ENCODE measurements around the gene CFAP119. TPM values are rescaled to one million over a fixed set of nuclear protein-coding genes. Genes with fewer than 3 reads are reported as not detected.

CFAP119 gene
- polyA plus RNA-seq, 1 of the 3 experiments (the other 2 are of a cell fraction): 28.4 TPM

GRCh38 chr16:30757316-30757715, 4.5 kb downstream of the CFAP119 start:
- Histone ChIP-seq H3K4me2 (no peak overlapping the region), H3K4me3 (ENCODE audit: low read depth in 2 of 2, low read length in 1 of 2) (no peak overlapping the region), H3F3A (replicated peaks; ENCODE audit: insufficient read depth) (peaks cover 7% of the 10 kb centered on the region), H3K4me1 (ENCODE audit: control insufficient read depth in 1 of 2, insufficient read depth in 2 of 2, low read depth in 1 of 2, low read length in 1 of 2) (peaks cover 7 to 12% of the 10 kb centered on the region in 2 experiments; a peak in 3 of 4 replicates), H2AFZ (ENCODE audit: low read depth) (no peak overlapping the region), H3K36me3 (replicated peaks in 1 of 2; ENCODE audit: control insufficient read depth in 1 of 2, insufficient read depth in 2 of 2, low read length in 1 of 2) (peaks cover 8 to 49% of the 10 kb centered on the region in 2 experiments), H3K27me3 (ENCODE audit: insufficient read depth) (no peaks in the 10 kb centered on the region), H3K9me2 (no peaks in the 10 kb centered on the region), H4K20me1 (ENCODE audit: insufficient read depth) (no peaks in the 10 kb centered on the region), H3K27ac (ENCODE audit: low read depth in 2 of 2, low read length in 1 of 2) (no peak overlapping the region), H3K79me2 (ENCODE audit: insufficient read depth) (peaks cover 16% of the 10 kb centered on the region), H3K9me3 (no peaks in the 10 kb centered on the region), H3K9ac (no peak overlapping the region)
- POLR2A ChIA-PET: interaction anchor here (0.7 kb wide), 1 partner anchor 11 kb away, joined by 3 read pairs; no protein-coding TSS in a partner anchor
- WGBS (ENCODE audit: low lambda C conversion rate): 84% methylated on average over 6 of the region's 7 CpGs
- CTCF ChIA-PET: no interaction called here
- no peak for DNase-seq
- TF ChIP-seq NRF1 (IDR thresholded peaks at IDR 0.05; ENCODE audit: low read depth, low read length) (no peak), IRF3 (IDR thresholded peaks at IDR 0.05; ENCODE audit: low read depth, low read length) (no peak), SIN3A (IDR thresholded peaks at IDR 0.05; ENCODE audit: borderline replicate concordance, low read depth, low read length) (no peak)

GRCh38 chr16:30756781-30757100, 5.1 kb downstream of the CFAP119 start:
- no peaks in the 10 kb centered on the region for H3K9me2 ChIP-seq
- WGBS (ENCODE audit: low lambda C conversion rate): 92% methylated on average over 13 of the region's 13 CpGs
- H3K9me3 ChIP-seq: no peaks in the 10 kb centered on the region
- ChIA-PET POLR2A (interaction anchor here (0.7 kb wide), 1 partner anchor 12 kb away, joined by 3 read pairs; no protein-coding TSS in a partner anchor), CTCF (no interaction called here)
- H3K79me2 ChIP-seq (ENCODE audit: insufficient read depth): peaks cover 13% of the 10 kb centered on the region; the same call in 1 of the 2 replicates
- TF ChIP-seq MXI1 (IDR thresholded peaks at IDR 0.05; ENCODE audit: low read depth, low read length) (no peak), FOXM1 (IDR thresholded peaks at IDR 0.05; ENCODE audit: low read depth) (no peak), TAF1 (IDR thresholded peaks at IDR 0.05; ENCODE audit: borderline replicate concordance, low read depth, low read length) (no peak), ELF1 (IDR thresholded peaks at IDR 0.05) (no peak), PBX3 (IDR thresholded peaks at IDR 0.05) (no peak), NFIC (IDR thresholded peaks at IDR 0.05; ENCODE audit: borderline replicate concordance) (no peak), EP300 (IDR thresholded peaks at IDR 0.05; ENCODE audit: borderline replicate concordance in 1 of 2, low read depth in 1 of 2, low read length in 1 of 2) (no peak), USF1 (IDR thresholded peaks at IDR 0.05; ENCODE audit: borderline replicate concordance, low read depth) (no peak), RAD21 (IDR thresholded peaks at IDR 0.05; ENCODE audit: low read length) (no peak), NRF1 (IDR thresholded peaks at IDR 0.05; ENCODE audit: low read depth, low read length) (no peak), JUND (IDR thresholded peaks at IDR 0.05) (no peak), GATA2 (CRISPR knock-in tag; IDR thresholded peaks at IDR 0.05) (no peak), RXRA (IDR thresholded peaks at IDR 0.05; ENCODE audit: borderline replicate concordance, low read depth) (no peak), ZBTB33 (IDR thresholded peaks at IDR 0.05; ENCODE audit: borderline replicate concordance, low read depth) (no peak)
- H3K9ac ChIP-seq: no peak overlapping the region
- H3K27me3 ChIP-seq (ENCODE audit: insufficient read depth): no peaks in the 10 kb centered on the region
- H3K4me2 ChIP-seq: no peak overlapping the region
- DNase-seq: no peak
- peaks cover 8 to 49% of the 10 kb centered on the region in 2 experiments for H3K36me3 ChIP-seq (replicated peaks in 1 of 2; ENCODE audit: control insufficient read depth in 1 of 2, insufficient read depth in 2 of 2, low read length in 1 of 2)
- H2AFZ ChIP-seq (ENCODE audit: low read depth): no peak overlapping the region
- no peak overlapping the region for H3K4me3 ChIP-seq (ENCODE audit: low read depth in 2 of 2, low read length in 1 of 2)
- H4K20me1 ChIP-seq (ENCODE audit: insufficient read depth): no peaks in the 10 kb centered on the region
- H3K4me1 ChIP-seq (ENCODE audit: control insufficient read depth in 1 of 2, insufficient read depth in 2 of 2, low read depth in 1 of 2, low read length in 1 of 2): peaks cover 7 to 12% of the 10 kb centered on the region in 2 experiments; a peak in 3 of 4 replicates
- H3F3A ChIP-seq (replicated peaks; ENCODE audit: insufficient read depth): peaks cover 6% of the 10 kb centered on the region
- no peak overlapping the region for H3K27ac ChIP-seq (ENCODE audit: low read depth in 2 of 2, low read length in 1 of 2)

All from SK-N-SH (cell line).